Left forelimb (tissue), 1 donor: ENCODE results near the gene KLF16.
A peak's percentile ranks its signal among the peaks of the same experiment; 100 is the strongest.

Source experiments
- DNase-seq: peaks from one replicate; pipeline ENCODE4 v3.0.0-alpha.2; 2018; ENCODE audit warnings: low spot score

Gene KLF16

GRCh38 chr19:1843116-1843515 lies 20.3 kb downstream of the KLF16 start:
- DNase-seq: no peak

GRCh38 chr19:1841209-1841924 lies 22.0 kb downstream of the KLF16 start:
- no peak for DNase-seq

GRCh38 chr19:1840541-1841115 lies 22.8 kb downstream of the KLF16 start:
- DNase-seq: no peak

GRCh38 chr19:1839658-1840540 lies 23.5 kb downstream of the KLF16 start:
- DNase-seq: no peak

- no peak for DNase-seq
These were observed 25.7 kb downstream of the KLF16 start for GRCh38 chr19:1837625-1838105.

GRCh38 chr19:1837222-1837565 lies 26.2 kb downstream of the KLF16 start:
- DNase-seq: no peak

- DNase-seq: no peak
These were observed 26.7 kb downstream of the KLF16 start for GRCh38 chr19:1836458-1837221.

- no peak for DNase-seq
These were observed 29.8 kb downstream of the KLF16 start for GRCh38 chr19:1833540-1833939.

- no peak for DNase-seq
These were observed 31.2 kb downstream of the KLF16 start for GRCh38 chr19:1832046-1832663.

- no peak for DNase-seq
These were observed 32.4 kb downstream of the KLF16 start for GRCh38 chr19:1830978-1831377.

- no peak for DNase-seq
These were observed 32.8 kb downstream of the KLF16 start for GRCh38 chr19:1830568-1830967.

- DNase-seq: no peak
These were observed 33.4 kb downstream of the KLF16 start for GRCh38 chr19:1829958-1830357.

GRCh38 chr19:1828279-1829238 lies 34.8 kb downstream of the KLF16 start:
- DNase-seq: no peak

GRCh38 chr19:1827566-1828278 lies 35.7 kb downstream of the KLF16 start:
- no peak for DNase-seq

GRCh38 chr19:1826557-1827521 lies 36.5 kb downstream of the KLF16 start:
- DNase-seq: no peak

- peak; percentile 85 for DNase-seq
These were observed 37.3 kb downstream of the KLF16 start for GRCh38 chr19:1825909-1826556.

GRCh38 chr19:1824252-1824622 lies 39.1 kb downstream of the KLF16 start:
- DNase-seq: no peak
